Left ventricle myocardium inferior (tissue), 1 donor: ENCODE measurements around the gene OR2L5. TPM values are rescaled to one million over a fixed set of nuclear protein-coding genes. Genes with fewer than 3 reads are reported as not detected.

ENCODE experiments used
- DNase-seq: peaks from one replicate; pipeline ENCODE4 v3.0.0-alpha.2; 2020
- H3K27ac ChIP-seq: fragments of 200-600 bp; replicated peaks from 2 replicates; pipeline ENCODE4 v1.8.0; 2021
- H3K27me3 ChIP-seq: fragments of 200-600 bp; 2 replicates; pipeline ENCODE4 v1.8.0; 2021; ENCODE audit warnings: low read depth
- H3K36me3 ChIP-seq: fragments of 200-600 bp; 2 replicates; pipeline ENCODE4 v1.8.0; 2021
- H3K4me1 ChIP-seq: fragments of 200-600 bp; 2 replicates; pipeline ENCODE4 v1.8.0; 2021
- H3K4me3 ChIP-seq: fragments of 200-600 bp; 2 replicates; pipeline ENCODE4 v1.8.0; 2021; ENCODE audit warnings: mild to moderate bottlenecking, moderate library complexity
- H3K9me3 ChIP-seq: fragments of 200-600 bp; replicated peaks from 2 replicates; pipeline ENCODE4 v1.8.0; 2021
- intact Hi-C: fragments of 100-400 bp; cut with micrococcal nuclease; formaldehyde crosslinking; loops from one replicate; pipeline ENCODE4 v1.11.0; 2022
- total RNA-seq: library from RNA; stranded (reverse); fragmentation: NEBNext Ultra II Directional; extraction: Animal tissue kit (Norgen Biotek cat#: 25700); gene quantifications from one replicate; pipeline ENCODE4 v1.2.1, GENCODE V29; 2021
- TF ChIP-seq, protein P1 (sequence below): fragments of 200-600 bp; IDR thresholded peaks from 2 replicates; pipeline ENCODE4 v1.8.0; 2021; ENCODE audit warnings: antibody characterized with exemption, mild to moderate bottlenecking, borderline replicate concordance
- donor health status: DM: no; HTN: yes; CAD: no; lungs with severe emphysema.

OR2L5 gene
- total RNA-seq, 1 donor from 2014 or later = not detected

DNA sequence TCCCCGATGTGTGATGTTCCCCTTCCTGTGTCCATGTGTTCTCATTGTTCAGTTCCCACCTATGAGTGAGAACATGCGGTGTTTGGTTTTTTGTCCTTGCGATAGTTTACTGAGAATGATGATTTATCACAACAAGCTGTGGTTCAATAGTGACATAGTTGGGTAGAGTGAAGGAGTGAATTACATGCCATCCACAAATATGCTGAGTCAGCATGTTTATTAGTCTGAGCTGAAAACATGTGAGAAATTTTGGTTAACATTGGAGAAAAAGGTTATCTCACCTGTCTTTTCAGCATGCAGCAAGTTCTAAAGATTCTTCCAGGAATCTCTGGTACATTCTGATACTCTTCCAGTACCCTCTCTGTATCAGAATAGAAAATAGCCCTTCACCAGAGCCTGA, 52.1 kb downstream of the OR2L5 start:
- intact Hi-C loops = no loop called here
- TF ChIP-seq, protein P1, sequence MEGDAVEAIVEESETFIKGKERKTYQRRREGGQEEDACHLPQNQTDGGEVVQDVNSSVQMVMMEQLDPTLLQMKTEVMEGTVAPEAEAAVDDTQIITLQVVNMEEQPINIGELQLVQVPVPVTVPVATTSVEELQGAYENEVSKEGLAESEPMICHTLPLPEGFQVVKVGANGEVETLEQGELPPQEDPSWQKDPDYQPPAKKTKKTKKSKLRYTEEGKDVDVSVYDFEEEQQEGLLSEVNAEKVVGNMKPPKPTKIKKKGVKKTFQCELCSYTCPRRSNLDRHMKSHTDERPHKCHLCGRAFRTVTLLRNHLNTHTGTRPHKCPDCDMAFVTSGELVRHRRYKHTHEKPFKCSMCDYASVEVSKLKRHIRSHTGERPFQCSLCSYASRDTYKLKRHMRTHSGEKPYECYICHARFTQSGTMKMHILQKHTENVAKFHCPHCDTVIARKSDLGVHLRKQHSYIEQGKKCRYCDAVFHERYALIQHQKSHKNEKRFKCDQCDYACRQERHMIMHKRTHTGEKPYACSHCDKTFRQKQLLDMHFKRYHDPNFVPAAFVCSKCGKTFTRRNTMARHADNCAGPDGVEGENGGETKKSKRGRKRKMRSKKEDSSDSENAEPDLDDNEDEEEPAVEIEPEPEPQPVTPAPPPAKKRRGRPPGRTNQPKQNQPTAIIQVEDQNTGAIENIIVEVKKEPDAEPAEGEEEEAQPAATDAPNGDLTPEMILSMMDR = no peak
- Histone ChIP-seq H3K9me3 (peaks cover 21% of the 10 kb centered on the region), H3K4me3 (no peak overlapping the region), H3K27ac (no peak overlapping the region), H3K27me3 (no peaks in the 10 kb centered on the region), H3K4me1 (no peaks in the 10 kb centered on the region), H3K36me3 (no peaks in the 10 kb centered on the region)
- no peak for DNase-seq

Other genes with a start within 250 kb of the OR2L5 start
- gene OR14A16, start 189.5 kb upstream of the OR2L5 start, total RNA-seq = not detected
- gene OR11L1, start 171.8 kb upstream of the OR2L5 start, total RNA-seq = not detected
- gene TRIM58, start 156.5 kb upstream of the OR2L5 start, total RNA-seq = 0.16 TPM
- gene OR2W3, start 118.1 kb upstream of the OR2L5 start, total RNA-seq = not detected
- not detected for gene OR2T8, start 93.4 kb upstream of the OR2L5 start, total RNA-seq
- not detected for gene OR2AJ1, start 88.8 kb upstream of the OR2L5 start, total RNA-seq
- not detected for gene OR2L8, start 64.8 kb upstream of the OR2L5 start, total RNA-seq
- not detected for gene OR2AK2, start 48.4 kb upstream of the OR2L5 start, total RNA-seq
- not detected for gene OR2L2, start 16.4 kb downstream of the OR2L5 start, total RNA-seq
- gene OR2L3, start 33.2 kb downstream of the OR2L5 start, total RNA-seq = not detected
- gene OR2L13, start 81.5 kb downstream of the OR2L5 start, total RNA-seq = not detected
- not detected for gene OR2M5, start 131.5 kb downstream of the OR2L5 start, total RNA-seq
- not detected for gene OR2M2, start 161.2 kb downstream of the OR2L5 start, total RNA-seq
- not detected for gene OR2M3, start 183.6 kb downstream of the OR2L5 start, total RNA-seq
- gene OR2M4, start 217.8 kb downstream of the OR2L5 start, total RNA-seq = not detected